Lower leg skin (tissue), 3 donors: ENCODE data around the gene RNF5.

Experiments used
- POLR2A ChIP-seq, 2 donors: fragments of 450-650 bp; IDR thresholded peaks; one replicate each; pipeline ENCODE4 v1.6.1; 2016 to 2017; ENCODE audit warnings: antibody characterized with exemption in 2 of 2, mild to moderate bottlenecking in 1 of 2, moderate library complexity in 1 of 2
- TF ChIP-seq, protein P1 (sequence below), 3 donors: fragments of 450-650 bp; IDR thresholded peaks; one replicate each; pipeline ENCODE4 v1.5.1; 2016; ENCODE audit warnings: antibody characterized with exemption in 3 of 3, mild to moderate bottlenecking in 3 of 3, moderate library complexity in 2 of 3

DNA sequence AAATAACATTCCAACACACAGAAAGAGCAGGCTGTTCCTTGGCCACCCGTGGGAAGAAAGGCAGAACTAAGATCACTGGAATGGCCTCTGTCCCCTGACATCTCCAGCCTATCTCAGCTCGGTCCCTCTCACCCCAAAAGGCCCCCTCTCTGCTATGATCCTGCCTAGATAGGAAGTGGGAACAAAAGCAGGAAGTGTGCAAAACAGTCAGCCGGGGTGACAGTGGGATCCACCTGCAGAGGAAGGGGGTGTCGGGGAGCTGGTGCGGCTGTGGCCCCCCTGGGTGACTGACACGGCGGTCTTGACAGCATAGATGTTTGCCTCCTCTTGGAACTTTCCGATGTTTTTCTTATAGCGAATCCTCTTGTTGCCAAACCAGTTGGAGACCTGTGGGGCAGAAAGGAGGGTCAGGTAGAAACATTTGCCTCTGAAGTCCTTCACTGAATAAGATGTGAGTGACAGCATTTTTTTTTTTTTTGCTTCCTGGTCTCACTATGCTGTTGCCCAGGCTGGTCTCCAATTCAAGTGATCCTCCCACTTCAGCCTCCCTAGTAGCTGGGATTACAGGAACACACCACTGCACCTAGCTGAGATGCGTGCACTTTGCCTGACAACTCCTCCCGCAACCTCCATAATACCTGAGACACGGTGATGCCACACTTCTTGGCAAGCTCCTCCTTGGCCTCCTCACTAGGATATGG is 9.0 kb downstream of the RNF5 start:
- TF ChIP-seq, protein P1, sequence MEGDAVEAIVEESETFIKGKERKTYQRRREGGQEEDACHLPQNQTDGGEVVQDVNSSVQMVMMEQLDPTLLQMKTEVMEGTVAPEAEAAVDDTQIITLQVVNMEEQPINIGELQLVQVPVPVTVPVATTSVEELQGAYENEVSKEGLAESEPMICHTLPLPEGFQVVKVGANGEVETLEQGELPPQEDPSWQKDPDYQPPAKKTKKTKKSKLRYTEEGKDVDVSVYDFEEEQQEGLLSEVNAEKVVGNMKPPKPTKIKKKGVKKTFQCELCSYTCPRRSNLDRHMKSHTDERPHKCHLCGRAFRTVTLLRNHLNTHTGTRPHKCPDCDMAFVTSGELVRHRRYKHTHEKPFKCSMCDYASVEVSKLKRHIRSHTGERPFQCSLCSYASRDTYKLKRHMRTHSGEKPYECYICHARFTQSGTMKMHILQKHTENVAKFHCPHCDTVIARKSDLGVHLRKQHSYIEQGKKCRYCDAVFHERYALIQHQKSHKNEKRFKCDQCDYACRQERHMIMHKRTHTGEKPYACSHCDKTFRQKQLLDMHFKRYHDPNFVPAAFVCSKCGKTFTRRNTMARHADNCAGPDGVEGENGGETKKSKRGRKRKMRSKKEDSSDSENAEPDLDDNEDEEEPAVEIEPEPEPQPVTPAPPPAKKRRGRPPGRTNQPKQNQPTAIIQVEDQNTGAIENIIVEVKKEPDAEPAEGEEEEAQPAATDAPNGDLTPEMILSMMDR (IDR thresholded peaks at IDR 0.05): no peak
- TF ChIP-seq POLR2A (IDR thresholded peaks at IDR 0.05): no peak
